ENCODE measurements around the gene DCP1A.

Gene DCP1A

DNA sequence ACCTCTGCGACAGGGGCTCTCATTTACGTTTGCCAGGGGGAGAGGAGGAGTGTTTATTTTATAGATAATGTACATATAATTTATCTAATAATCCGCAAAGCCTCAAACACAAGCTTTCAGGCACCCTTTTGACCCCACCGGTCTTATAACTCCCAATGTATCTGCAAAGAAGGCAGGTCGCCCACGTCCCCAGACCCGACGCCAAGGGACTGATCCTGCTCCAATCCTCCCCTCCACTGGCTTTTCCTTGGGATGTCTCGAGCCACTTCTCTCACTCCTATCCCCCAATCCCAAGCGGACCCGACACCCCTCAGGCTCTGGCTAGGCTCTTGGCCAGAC is 452 bp downstream of the DCP1A start:
- TF ChIP-seq CTCF (IDR thresholded peaks at IDR 0.05; ENCODE audit: low read depth, low read length) = no peak
- no peak for DNase-seq (ENCODE audit: extremely low read depth, low read depth)

DNA sequence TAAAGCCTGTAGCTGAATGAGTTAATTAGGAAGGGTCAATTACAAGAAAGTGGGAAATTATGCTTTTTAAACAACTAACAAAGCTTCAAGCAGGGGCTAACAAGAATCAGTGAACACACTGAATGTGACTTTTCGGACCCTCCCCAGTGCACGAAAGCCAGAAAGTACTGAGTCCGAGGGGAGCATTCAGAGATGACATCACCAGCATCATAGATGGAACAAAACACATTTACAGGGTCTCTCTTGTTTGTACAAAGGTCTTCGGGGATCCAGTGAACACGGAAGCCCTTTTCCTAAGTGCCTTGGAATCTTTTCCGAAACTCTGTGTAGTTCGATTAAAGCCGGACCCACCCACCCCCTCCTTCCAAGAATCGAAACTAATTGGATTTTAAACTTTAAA is 829 bp downstream of the DCP1A start:
- no peak for TF ChIP-seq CTCF (IDR thresholded peaks at IDR 0.05; ENCODE audit: low read depth, low read length)
- no peak for DNase-seq (ENCODE audit: extremely low read depth, low read depth)

DNA sequence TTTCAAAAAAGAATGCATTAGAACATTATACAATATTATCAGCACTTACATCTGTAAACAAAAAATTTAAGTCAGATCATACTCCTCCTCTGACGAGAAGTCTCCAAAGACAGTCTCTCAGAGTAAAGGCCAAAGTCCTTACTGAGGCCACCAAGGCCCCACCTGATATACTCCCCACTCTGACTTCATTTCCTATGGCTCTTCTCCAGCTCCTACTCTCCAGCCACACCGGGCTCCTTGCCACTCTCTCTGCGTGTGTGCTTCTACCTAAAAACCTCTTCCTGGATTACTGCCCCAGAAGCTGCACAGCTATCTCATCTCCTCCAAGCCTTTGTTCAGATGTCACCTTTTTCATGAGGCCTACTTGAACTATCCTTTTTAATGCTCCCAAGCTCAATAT is 5.0 kb downstream of the DCP1A start:
- DNase-seq (ENCODE audit: extremely low read depth, low read depth) = no peak
- no peak for TF ChIP-seq CTCF (IDR thresholded peaks at IDR 0.05; ENCODE audit: low read depth, low read length)

- no peak for DNase-seq (ENCODE audit: extremely low read depth, low read depth)
- TF ChIP-seq CTCF (IDR thresholded peaks at IDR 0.05; ENCODE audit: low read depth, low read length) = no peak
These were observed 10.0 kb downstream of the DCP1A start for GRCh38 chr3:53337167-53337940.

DNA sequence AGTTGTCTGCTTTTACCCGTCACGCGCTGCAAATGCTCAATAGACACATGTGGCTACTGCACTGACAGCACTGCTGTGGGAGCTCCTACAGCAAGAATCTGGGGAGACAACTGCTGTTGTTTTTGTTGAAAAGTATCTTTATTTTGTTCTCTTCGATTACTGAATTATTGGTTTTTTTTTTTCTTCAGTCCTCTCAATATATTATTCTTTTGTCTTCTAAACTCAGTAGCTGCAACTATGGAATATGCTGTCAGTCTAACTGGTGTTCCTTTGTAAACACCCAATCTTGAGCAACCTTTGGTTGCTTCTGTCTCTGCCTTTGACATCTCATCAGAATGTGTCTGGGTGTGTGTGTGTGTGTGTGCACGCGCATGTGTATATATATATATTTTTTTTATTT is 12.6 kb downstream of the DCP1A start:
- no peak for TF ChIP-seq CTCF (IDR thresholded peaks at IDR 0.05; ENCODE audit: low read depth, low read length)
- no peak for DNase-seq (ENCODE audit: extremely low read depth, low read depth)

GRCh38 chr3:53331871-53332270 is 15.5 kb downstream of the DCP1A start:
- no peak for TF ChIP-seq CTCF (IDR thresholded peaks at IDR 0.05; ENCODE audit: low read depth, low read length)
- no peak for DNase-seq (ENCODE audit: extremely low read depth, low read depth)

DNA sequence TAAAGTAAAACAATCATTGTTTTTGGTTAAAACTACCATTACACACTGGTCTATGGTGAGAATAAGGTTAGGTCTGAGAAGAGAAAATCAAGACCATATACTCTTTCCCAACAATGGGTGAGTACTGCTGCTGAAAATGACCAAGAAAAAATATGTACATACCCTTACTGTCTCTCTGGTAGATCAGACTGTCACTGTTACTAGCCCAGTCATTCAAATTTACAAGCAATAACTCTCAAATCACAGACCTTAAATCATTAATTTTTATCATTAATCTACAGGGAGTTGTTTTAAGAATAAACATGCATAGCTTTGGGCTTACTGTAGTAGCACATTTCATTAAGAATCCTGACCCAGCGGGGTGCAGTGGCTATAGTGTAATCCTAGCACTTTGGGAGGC is 17.4 kb downstream of the DCP1A start:
- no peak for TF ChIP-seq CTCF (IDR thresholded peaks at IDR 0.05; ENCODE audit: low read depth, low read length)
- no peak for DNase-seq (ENCODE audit: extremely low read depth, low read depth)

Measured in AG09319 (cell line).